MM.1S (cell line): ENCODE results near the gene ZNF628.

Experiments
- DNase-seq: peaks from one replicate; pipeline ENCODE4 v3.0.0-alpha.2; 2015
- H2AFZ ChIP-seq: fragments of 300-600 bp; sonication (generic); 2 replicates; pipeline ENCODE4 v1.6.0; 2016; ENCODE audit warnings: antibody characterized with exemption, low read length
- H3F3A ChIP-seq: fragments of 300-600 bp; sonication (generic); 2 replicates; pipeline ENCODE4 v1.6.1; 2016; ENCODE audit warnings: mild to moderate bottlenecking, antibody characterized with exemption, low read length, moderate library complexity, mixed read lengths; ENCODE audit not compliant: insufficient read depth
- H3K27ac ChIP-seq: fragments of 300-600 bp; sonication (generic); 2 replicates; pipeline ENCODE4 v1.5.1; 2016; ENCODE audit warnings: mild to moderate bottlenecking, low read length
- H3K27me3 ChIP-seq: fragments of 300-600 bp; sonication (generic); replicated peaks from 2 replicates; pipeline ENCODE4 v1.6.0; 2016; ENCODE audit warnings: low read length; ENCODE audit not compliant: insufficient read depth
- H3K36me3 ChIP-seq: fragments of 300-600 bp; sonication (generic); replicated peaks from 2 replicates; pipeline ENCODE4 v1.6.1; 2016; ENCODE audit warnings: mild to moderate bottlenecking, low read length, mixed read lengths; ENCODE audit not compliant: insufficient read depth
- H3K4me1 ChIP-seq: fragments of 300-600 bp; sonication (generic); 2 replicates; pipeline ENCODE4 v1.6.1; 2016; ENCODE audit warnings: low read length, mixed read lengths
- H3K4me2 ChIP-seq: fragments of 300-600 bp; sonication (generic); 2 replicates; pipeline ENCODE4 v1.6.0; 2016; ENCODE audit warnings: low read depth, low read length
- H3K4me3 ChIP-seq: fragments of 300-600 bp; sonication (generic); 2 replicates; pipeline ENCODE4 v1.5.1; 2016; ENCODE audit warnings: low read length, mixed read lengths
- H3K79me2 ChIP-seq: fragments of 300-600 bp; sonication (generic); 2 replicates; pipeline ENCODE4 v1.6.1; 2016; ENCODE audit warnings: mixed run types, low read length, mixed read lengths
- H3K9ac ChIP-seq: fragments of 300-600 bp; sonication (generic); 2 replicates; pipeline ENCODE4 v1.6.1; 2016; ENCODE audit warnings: low read length, mixed read lengths
- H3K9me2 ChIP-seq: fragments of 300-600 bp; sonication (generic); replicated peaks from 2 replicates; pipeline ENCODE4 v1.6.1; 2016; ENCODE audit warnings: mild to moderate bottlenecking, low read length, mixed read lengths; ENCODE audit not compliant: insufficient read depth
- H3K9me3 ChIP-seq: fragments of 300-600 bp; sonication (generic); replicated peaks from 2 replicates; pipeline ENCODE4 v1.6.1; 2016; ENCODE audit warnings: mild to moderate bottlenecking, low read length, mixed read lengths; ENCODE audit not compliant: insufficient read depth
- H4K20me1 ChIP-seq: fragments of 300-600 bp; sonication (generic); 2 replicates; pipeline ENCODE4 v1.6.1; 2016; ENCODE audit warnings: mild to moderate bottlenecking, low read length, moderate library complexity, mixed read lengths; ENCODE audit not compliant: insufficient read depth
- CTCF ChIP-seq: fragments of 300-600 bp; sonication (generic); IDR thresholded peaks from 2 replicates; pipeline ENCODE4 v1.5.1; 2016; ENCODE audit warnings: antibody characterized with exemption, low read length, mixed read lengths
- EZH2 ChIP-seq: fragments of 300-600 bp; sonication (generic); optimal IDR thresholded peaks from 2 replicates; pipeline ENCODE3; 2017; ENCODE audit warnings: low read depth, mild to moderate bottlenecking, antibody characterized with exemption, low read length, mixed read lengths
- EZH2phosphoT487 ChIP-seq: fragments of 300-600 bp; sonication (generic); IDR thresholded peaks from 2 replicates; pipeline ENCODE4 v1.6.1; 2018; ENCODE audit warnings: antibody characterized with exemption, low read length

Gene ZNF628

GRCh38 chr19:55473225-55474012 lies 3.0 kb upstream of the ZNF628 start:
- H3K36me3 ChIP-seq: no peaks in the 10 kb centered on the region
- H2AFZ ChIP-seq: no peak overlapping the region
- no peaks in the 10 kb centered on the region for H3K9me2 ChIP-seq
- H3K27me3 ChIP-seq: 0 out of 2 replicates have a peak, but pooled peaks cover 4% of the 10 kb centered on the region
- no peak for TF ChIP-seq CTCF
- no peak for TF ChIP-seq EZH2
- TF ChIP-seq EZH2phosphoT487: no peak
- H3K27ac ChIP-seq: no peak overlapping the region
- H3K4me3 ChIP-seq: no peak overlapping the region
- H3F3A ChIP-seq: peaks cover 4% of the 10 kb centered on the region
- no peaks in the 10 kb centered on the region for H3K9me3 ChIP-seq
- H3K4me1 ChIP-seq: peaks cover 8% of the 10 kb centered on the region; the same call in 1 of the 2 replicates
- H3K79me2 ChIP-seq: peaks cover 9% of the 10 kb centered on the region
- no peaks in the 10 kb centered on the region for H4K20me1 ChIP-seq
- H3K9ac ChIP-seq: no peak overlapping the region
- DNase-seq: no peak
- H3K4me2 ChIP-seq: no peak overlapping the region

GRCh38 chr19:55474269-55475265 lies 1.9 kb upstream of the ZNF628 start:
- Histone ChIP-seq H3K79me2 (peaks cover 17% of the 10 kb centered on the region), H3K9ac (no peak overlapping the region), H3K36me3 (no peaks in the 10 kb centered on the region), H3K9me3 (no peaks in the 10 kb centered on the region), H3K9me2 (no peaks in the 10 kb centered on the region), H3K4me1 (peaks cover 5% of the 10 kb centered on the region; the same call in 1 of the 2 replicates), H3K27ac (no peak overlapping the region), H3F3A (no peaks in the 10 kb centered on the region), H3K4me2 (no peak overlapping the region), H2AFZ (no peak overlapping the region), H3K4me3 (no peak overlapping the region), H4K20me1 (no peaks in the 10 kb centered on the region), H3K27me3 (0 out of 2 replicates have a peak, but pooled peaks cover 4% of the 10 kb centered on the region)
- DNase-seq: no peak
- TF ChIP-seq CTCF (no peak), EZH2phosphoT487 (no peak), EZH2 (no peak)

GRCh38 chr19:55477905-55478304 lies 1.5 kb downstream of the ZNF628 start:
- Histone ChIP-seq H3K27me3 (no peaks in the 10 kb centered on the region), H3K4me3 (peak overlapping the region; percentile 67; the same call in 1 of the 2 replicates), H4K20me1 (no peaks in the 10 kb centered on the region), H2AFZ (no peak overlapping the region), H3K4me2 (peak overlapping the region; percentile 52; the same call in 1 of the 2 replicates), H3K9ac (no peak overlapping the region), H3K27ac (no peak overlapping the region), H3K9me3 (no peaks in the 10 kb centered on the region), H3K79me2 (peaks cover 17% of the 10 kb centered on the region), H3K4me1 (peaks cover 5% of the 10 kb centered on the region; the same call in 1 of the 2 replicates), H3F3A (no peaks in the 10 kb centered on the region), H3K9me2 (no peaks in the 10 kb centered on the region), H3K36me3 (no peaks in the 10 kb centered on the region)
- TF ChIP-seq EZH2 (no peak), EZH2phosphoT487 (no peak), CTCF (no peak)
- no peak for DNase-seq
